SU-DHL-6 (cell line): Measurements from ENCODE around the gene MED12L.

ENCODE experiments used
- H2AFZ ChIP-seq: fragments of 200-600 bp; sonication (generic); 2 replicates; pipeline ENCODE4 v1.6.1; 2014; ENCODE audit warnings: low read depth, mild to moderate bottlenecking, moderate library complexity, mixed read lengths, antibody characterized with exemption, low read length; ENCODE audit not compliant: severe bottlenecking
- H3F3A ChIP-seq: fragments of 200-600 bp; shearing (Covaris generic); 2 replicates; pipeline ENCODE4 v1.6.0; 2016; ENCODE audit warnings: antibody characterized with exemption, mild to moderate bottlenecking; ENCODE audit not compliant: insufficient read depth
- H3K27ac ChIP-seq: fragments of 200-600 bp; sonication (generic); 2 replicates; pipeline ENCODE4 v1.5.1; 2016; ENCODE audit warnings: low read depth, mild to moderate bottlenecking, low read length, moderate library complexity, mixed read lengths
- H3K27me3 ChIP-seq: fragments of 200-600 bp; sonication (generic), shearing (Covaris generic); 2 replicates; pipeline ENCODE4 v1.6.0; 2014; ENCODE audit warnings: mild to moderate bottlenecking, low read length
- H3K36me3 ChIP-seq: fragments of 200-600 bp; sonication (generic); 2 replicates; pipeline ENCODE4 v1.6.1; 2014; ENCODE audit warnings: mild to moderate bottlenecking, low read length, mixed read lengths
- H3K4me2 ChIP-seq: fragments of 300-600, 200-600 bp; shearing (Covaris generic), sonication (generic); 2 replicates; pipeline ENCODE4 v1.6.0; 2014; ENCODE audit warnings: low read length, low read depth, mild to moderate bottlenecking; ENCODE audit not compliant: poor library complexity, severe bottlenecking
- H3K4me3 ChIP-seq: fragments of 200-600 bp; sonication (generic); 2 replicates; pipeline ENCODE4 v1.5.1; 2014; ENCODE audit warnings: antibody characterized with exemption, low read length, mild to moderate bottlenecking, mixed read lengths; ENCODE audit not compliant: insufficient read depth, poor library complexity, severe bottlenecking
- H3K79me2 ChIP-seq: fragments of 200-600 bp; sonication (generic); 2 replicates; pipeline ENCODE4 v1.6.1; 2014; ENCODE audit warnings: mild to moderate bottlenecking, low read length, moderate library complexity; ENCODE audit not compliant: insufficient read depth
- H3K9ac ChIP-seq: fragments of 200-600 bp; sonication (generic); 2 replicates; pipeline ENCODE4 v1.7.0; 2014; ENCODE audit warnings: mild to moderate bottlenecking, low read length
- H3K9me2 ChIP-seq: fragments of 200-600 bp; sonication (generic); replicated peaks from 2 replicates; pipeline ENCODE4 v1.6.1; 2014; ENCODE audit warnings: low read length; ENCODE audit not compliant: insufficient read depth
- H3K9me3 ChIP-seq: fragments of 200-600 bp; sonication (generic); 2 replicates; pipeline ENCODE4 v1.6.1; 2014; ENCODE audit warnings: low read length, mixed read lengths; ENCODE audit not compliant: insufficient read depth
- H4K20me1 ChIP-seq: fragments of 200-600 bp; sonication (generic); 2 replicates; pipeline ENCODE4 v1.6.1; 2014; ENCODE audit warnings: low read depth, mild to moderate bottlenecking, antibody characterized with exemption, low read length, moderate library complexity, mixed read lengths
- EZH2phosphoT487 ChIP-seq: fragments of 200-600 bp; sonication (generic), shearing (Covaris generic); conservative IDR thresholded peaks from 2 replicates; pipeline ENCODE4 v1.6.1; 2018; ENCODE audit warnings: mild to moderate bottlenecking, antibody characterized with exemption, low read length, moderate library complexity, mixed read lengths
- TF ChIP-seq, protein P1 (sequence below): fragments of 200-600 bp; sonication (generic); IDR thresholded peaks from one replicate; pipeline ENCODE4 v1.5.1; 2017; ENCODE audit warnings: antibody characterized with exemption, mild to moderate bottlenecking, low read length, moderate library complexity; ENCODE audit not compliant: insufficient read depth, poor library complexity, severe bottlenecking

The MED12L gene

DNA sequence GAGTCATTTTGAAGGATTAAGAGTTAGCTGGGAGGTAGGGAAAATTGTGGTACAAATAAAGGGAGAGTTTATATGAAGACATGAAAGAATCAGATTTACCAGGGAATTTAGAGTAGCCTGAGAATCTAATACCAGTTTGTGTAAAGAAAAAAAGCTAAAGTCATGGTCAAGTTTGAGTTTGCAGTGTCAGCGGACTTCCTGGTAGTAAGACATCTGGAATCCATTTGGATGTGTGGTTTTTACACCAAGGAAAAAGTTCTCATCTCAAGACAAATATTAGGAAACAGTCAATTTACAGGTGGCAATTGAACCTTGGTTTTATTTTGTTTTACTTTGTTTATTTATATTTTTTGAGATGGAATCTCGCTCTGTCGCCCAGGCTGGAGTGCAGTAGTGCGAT, 300.6 kb downstream of the MED12L start:
- TF ChIP-seq, protein P1, sequence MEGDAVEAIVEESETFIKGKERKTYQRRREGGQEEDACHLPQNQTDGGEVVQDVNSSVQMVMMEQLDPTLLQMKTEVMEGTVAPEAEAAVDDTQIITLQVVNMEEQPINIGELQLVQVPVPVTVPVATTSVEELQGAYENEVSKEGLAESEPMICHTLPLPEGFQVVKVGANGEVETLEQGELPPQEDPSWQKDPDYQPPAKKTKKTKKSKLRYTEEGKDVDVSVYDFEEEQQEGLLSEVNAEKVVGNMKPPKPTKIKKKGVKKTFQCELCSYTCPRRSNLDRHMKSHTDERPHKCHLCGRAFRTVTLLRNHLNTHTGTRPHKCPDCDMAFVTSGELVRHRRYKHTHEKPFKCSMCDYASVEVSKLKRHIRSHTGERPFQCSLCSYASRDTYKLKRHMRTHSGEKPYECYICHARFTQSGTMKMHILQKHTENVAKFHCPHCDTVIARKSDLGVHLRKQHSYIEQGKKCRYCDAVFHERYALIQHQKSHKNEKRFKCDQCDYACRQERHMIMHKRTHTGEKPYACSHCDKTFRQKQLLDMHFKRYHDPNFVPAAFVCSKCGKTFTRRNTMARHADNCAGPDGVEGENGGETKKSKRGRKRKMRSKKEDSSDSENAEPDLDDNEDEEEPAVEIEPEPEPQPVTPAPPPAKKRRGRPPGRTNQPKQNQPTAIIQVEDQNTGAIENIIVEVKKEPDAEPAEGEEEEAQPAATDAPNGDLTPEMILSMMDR: no peak
- no peak for TF ChIP-seq EZH2phosphoT487
- Histone ChIP-seq H4K20me1 (no peaks in the 10 kb centered on the region), H3K9me2 (no peaks in the 10 kb centered on the region), H3K9me3 (no peaks in the 10 kb centered on the region), H2AFZ (no peak overlapping the region), H3K36me3 (peaks cover 8% of the 10 kb centered on the region; the same call in 1 of the 2 replicates), H3K4me2 (peak overlapping the region; percentile 86), H3F3A (peaks cover 69% of the 10 kb centered on the region), H3K27ac (peak overlapping the region; percentile 95), H3K79me2 (peaks cover 8% of the 10 kb centered on the region; the same call in 1 of the 2 replicates), H3K9ac (no peak overlapping the region), H3K27me3 (no peaks in the 10 kb centered on the region), H3K4me3 (no peak overlapping the region)

DNA sequence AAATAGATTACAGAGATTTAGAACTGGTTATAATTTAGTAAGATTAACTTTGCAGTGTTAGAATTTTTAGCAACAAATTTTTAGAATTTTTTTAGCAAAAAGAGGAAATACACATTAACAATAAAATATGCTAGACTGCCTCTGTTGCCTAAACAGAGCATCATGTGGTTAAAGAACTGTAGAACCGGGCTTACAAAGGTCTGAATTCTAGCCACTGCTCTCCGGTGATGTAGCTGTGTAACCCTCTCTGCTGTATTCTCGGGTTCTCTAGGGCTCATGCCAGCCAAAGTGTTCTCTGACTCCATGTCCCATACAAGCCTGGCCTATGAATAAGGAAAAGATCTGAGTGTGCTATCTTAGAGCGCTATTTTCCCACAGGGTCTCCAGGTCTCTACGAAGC, 302.0 kb downstream of the MED12L start:
- TF ChIP-seq EZH2phosphoT487: no peak
- TF ChIP-seq, protein P1: no peak
- Histone ChIP-seq H3K9ac (peak overlapping the region; percentile 54), H3K79me2 (peaks cover 8% of the 10 kb centered on the region; the same call in 1 of the 2 replicates), H3K36me3 (peaks cover 11% of the 10 kb centered on the region; the same call in 1 of the 2 replicates), H2AFZ (no peak overlapping the region), H3F3A (peaks cover 60% of the 10 kb centered on the region), H4K20me1 (no peaks in the 10 kb centered on the region), H3K27ac (peak overlapping the region; percentile 94), H3K27me3 (no peaks in the 10 kb centered on the region), H3K4me3 (peak overlapping the region; percentile 9), H3K9me2 (no peaks in the 10 kb centered on the region), H3K4me2 (peak overlapping the region; percentile 56), H3K9me3 (no peaks in the 10 kb centered on the region)

DNA sequence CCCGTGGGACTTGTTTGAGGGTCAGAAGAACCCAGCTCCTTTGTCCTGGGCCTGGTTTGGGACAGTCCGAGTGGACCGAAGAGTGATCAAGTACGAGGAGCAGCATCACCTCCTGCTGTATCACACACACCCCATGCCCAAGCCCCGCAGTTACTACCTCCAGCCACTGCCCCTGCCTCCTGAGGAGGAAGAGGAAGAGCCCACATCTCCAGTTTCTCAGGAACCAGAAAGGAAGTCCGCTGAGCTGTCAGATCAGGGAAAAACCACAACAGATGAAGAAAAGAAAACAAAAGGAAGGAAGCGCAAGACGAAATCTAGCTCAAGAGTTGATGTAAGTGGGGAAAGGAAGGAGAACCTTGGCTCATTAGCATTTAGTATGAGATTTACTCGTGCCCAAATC, 302.4 kb downstream of the MED12L start:
- Histone ChIP-seq H3K9ac (peak overlapping the region; percentile 54), H3K4me2 (peak overlapping the region; percentile 56), H3K9me2 (no peaks in the 10 kb centered on the region), H4K20me1 (no peaks in the 10 kb centered on the region), H3K79me2 (peaks cover 8% of the 10 kb centered on the region; the same call in 1 of the 2 replicates), H2AFZ (no peak overlapping the region), H3K9me3 (no peaks in the 10 kb centered on the region), H3K4me3 (peak overlapping the region; percentile 9), H3K27me3 (no peaks in the 10 kb centered on the region), H3K27ac (peak overlapping the region; percentile 94), H3F3A (peaks cover 56% of the 10 kb centered on the region), H3K36me3 (peaks cover 11% of the 10 kb centered on the region; the same call in 1 of the 2 replicates)
- TF ChIP-seq, protein P1: no peak
- no peak for TF ChIP-seq EZH2phosphoT487
